GM12878 (cell line): ENCODE results near the gene SALL3. TPM values are rescaled to one million over a fixed set of nuclear protein-coding genes. Genes with fewer than 3 reads are reported as not detected.

ENCODE experiments used
- ATAC-seq: fragments of 200-7000 bp; cut with Tn5 transposase; 3 replicates; pipeline ENCODE4 v1.9.1; 2020; ENCODE audit warnings: mild to moderate bottlenecking, moderate library complexity
- BruUV-seq: library from RNA; stranded (reverse); fragments of 400-500 nt; replicated peaks from 2 replicates; lab custom pipeline; 2021; lab: Mats Ljungman, UMichigan
- CTCF ChIA-PET: fragments of 300-600 bp; sonication (Branson Sonifier 250); formaldehyde crosslinking; extraction: SDS; loops from one replicate; lab custom pipeline; 2021; ENCODE audit warnings: inconsistent platforms; lab: Yijun Ruan, JAX
- POLR2A ChIA-PET: fragments of 350-600 bp; formaldehyde crosslinking; extraction: SDS; loops from one replicate; lab custom pipeline; 2021; ENCODE audit warnings: inconsistent platforms; lab: Charles Lee
- RAD21 ChIA-PET: fragments of 300-600 bp; sonication (Branson Sonifier 250); formaldehyde crosslinking; loops from one replicate; lab custom pipeline; 2023; ENCODE audit warnings: antibody characterized with exemption; ENCODE audit not compliant: unreplicated experiment; lab: Charles Lee
- SMC1A ChIA-PET: fragments of 300-600 bp; sonication (Branson Sonifier 250); formaldehyde crosslinking; loops from one replicate; lab custom pipeline; 2023; ENCODE audit not compliant: unreplicated experiment, uncharacterized antibody; lab: Charles Lee
- DNase-seq: peaks from one replicate; pipeline ENCODE4 v3.0.0-alpha.2; 2011; ENCODE audit warnings: low read depth, low spot score
- FAIRE-seq: peaks from 3 replicates; lab custom pipeline; 2011; peaks lifted over from hg19 to GRCh38; lab: Jason Lieb, UNC
- H2AFZ ChIP-seq: 2 replicates; pipeline ENCODE4 v1.6.0; 2011; ENCODE audit warnings: low read depth, low read length, control low read depth; ENCODE audit not compliant: control insufficient read depth
- H3K27ac ChIP-seq: 2 replicates; pipeline ENCODE4 v1.5.1; 2011; ENCODE audit warnings: control low read depth; ENCODE audit not compliant: control insufficient read depth, insufficient read depth
- H3K27me3 ChIP-seq, 2 experiments: replicated peaks in 1 of 2; 2 replicates each; pipeline versions ENCODE4 v1.6.0 to v1.6.1; 2011; ENCODE audit warnings: low read length in 1 of 2; ENCODE audit not compliant: control insufficient read depth in 2 of 2, insufficient read depth in 2 of 2
- H3K36me3 ChIP-seq, 2 experiments: 2 replicates each; pipeline ENCODE4 v1.5.1; 2011; ENCODE audit warnings: low read length in 1 of 2; ENCODE audit not compliant: control insufficient read depth in 2 of 2, insufficient read depth in 2 of 2
- H3K4me1 ChIP-seq: 2 replicates; pipeline ENCODE4 v1.6.1; 2011; ENCODE audit warnings: mild to moderate bottlenecking, low read length, moderate library complexity, mixed read lengths; ENCODE audit not compliant: control insufficient read depth, insufficient read depth
- H3K4me2 ChIP-seq: 2 replicates; pipeline ENCODE4 v1.6.0; 2011; ENCODE audit warnings: control low read depth; ENCODE audit not compliant: control insufficient read depth, insufficient read depth
- H3K4me3 ChIP-seq: fragments of 200-600 bp; sonication (generic); 2 replicates; pipeline ENCODE4 v1.5.1; 2016
- H3K79me2 ChIP-seq: 2 replicates; pipeline ENCODE4 v1.6.0; 2011; ENCODE audit warnings: low read length; ENCODE audit not compliant: control insufficient read depth, insufficient read depth
- H3K9ac ChIP-seq: 2 replicates; pipeline ENCODE4 v1.8.0; 2011; ENCODE audit warnings: low read length, control low read depth, mixed read lengths; ENCODE audit not compliant: control insufficient read depth, insufficient read depth
- H3K9me3 ChIP-seq: replicated peaks from 3 replicates; pipeline ENCODE4 v1.5.1; 2011; ENCODE audit warnings: mild to moderate bottlenecking, low read length; ENCODE audit not compliant: control insufficient read depth, insufficient read depth
- H4K20me1 ChIP-seq: 2 replicates; pipeline ENCODE4 v1.6.0; 2011; ENCODE audit not compliant: control insufficient read depth, insufficient read depth
- ASH2L ChIP-seq: fragments of 300-600, 200-600 bp; sonication (generic); IDR thresholded peaks from 2 replicates; pipeline ENCODE4 v1.6.1; 2017; ENCODE audit warnings: low read depth, mild to moderate bottlenecking, borderline replicate concordance
- BCL3 ChIP-seq: IDR thresholded peaks from 2 replicates; pipeline ENCODE4 v1.6.1; 2011; ENCODE audit warnings: borderline replicate concordance, low read depth, mild to moderate bottlenecking, moderate library complexity, low read length; ENCODE audit not compliant: insufficient read depth, poor library complexity, severe bottlenecking
- CHD4 ChIP-seq: fragments of 200-600 bp; sonication (generic); IDR thresholded peaks from 2 replicates; pipeline ENCODE4 v1.6.1; 2016; ENCODE audit warnings: mild to moderate bottlenecking
- CREB1 ChIP-seq: IDR thresholded peaks from 2 replicates; pipeline ENCODE4 v1.6.1; 2012; ENCODE audit warnings: low read depth, mild to moderate bottlenecking, inconsistent platforms
- DPF2 ChIP-seq: fragments of 450-650 bp; IDR thresholded peaks from 2 replicates; pipeline ENCODE4 v1.6.1; 2017; ENCODE audit warnings: mild to moderate bottlenecking
- EGR1 ChIP-seq, 2 experiments: IDR thresholded peaks; 1 replicate in 1 of 2; 2 replicates in 1 of 2; pipeline ENCODE4 v1.6.1; 2011 to 2012; ENCODE audit warnings: low read depth in 2 of 2, low read length in 2 of 2, borderline replicate concordance in 1 of 2, mild to moderate bottlenecking in 1 of 2, moderate library complexity in 1 of 2
- MTA3 ChIP-seq: IDR thresholded peaks from 2 replicates; pipeline ENCODE4 v1.6.1; 2012; ENCODE audit warnings: low read length, inconsistent platforms, borderline replicate concordance
- NBN ChIP-seq: fragments of 450-650 bp; IDR thresholded peaks from 2 replicates; pipeline ENCODE4 v1.6.1; 2016
- PKNOX1 ChIP-seq: fragments of 450-650 bp; IDR thresholded peaks from 2 replicates; pipeline ENCODE4 v1.6.1; 2016; ENCODE audit warnings: mild to moderate bottlenecking
- PML ChIP-seq: IDR thresholded peaks from 2 replicates; pipeline ENCODE4 v1.6.1; 2012; ENCODE audit warnings: low read length, inconsistent platforms
- REST ChIP-seq: IDR thresholded peaks from 2 replicates; pipeline ENCODE4 v1.6.1; 2012; ENCODE audit warnings: mild to moderate bottlenecking, low read depth, low read length
- STAT1 ChIP-seq: fragments of 450-650 bp; conservative IDR thresholded peaks from 2 replicates; pipeline ENCODE4 v1.6.1; 2014; ENCODE audit warnings: antibody characterized with exemption, mild to moderate bottlenecking
- WGBS: methylation state at CpG from one replicate; pipeline ENCODE4 v1.1.6; 2016; ENCODE audit warnings: low lambda C conversion rate; ENCODE audit not compliant: insufficient replicate concordance, insufficient coverage; ENCODE audit errors: missing lambda C conversion rate; 5-methylcytosine and 5-hydroxymethylcytosine counted together
- in situ Hi-C: fragments of 300-500 bp; cut with MboI; formaldehyde crosslinking; loops from 9 replicates; pipeline ENCODE4 v1.14.3; 2018; ENCODE audit warnings: mixed read lengths
- intact Hi-C: fragments of 100-400 bp; cut with micrococcal nuclease; formaldehyde crosslinking; loops from one replicate; pipeline ENCODE4 v1.14.2; 2022; ENCODE audit not compliant: unreplicated experiment
- polyA plus RNA-seq, 11 experiments: library from polyadenylated mRNA; depleted of rRNA in 4 of 11; unstranded in 6 of 11; stranded (reverse) in 5 of 11; fragments of >200 nt; fragmentation: Nextera tagmentation in 4 of 11; fragmentation: Illumina TruSeq in 1 of 11; extraction: Ambion mirVana in 4 of 11; extraction: Trizol in 1 of 11; gene quantifications; 1 replicate in 1 of 11; 2 replicates in 10 of 11; pipeline versions ENCODE4 v1.2.1 to v1.2.3, GENCODE V29; 2011 to 2016; ENCODE audit warnings: inconsistent platforms in 2 of 11, missing spikeins in 2 of 11, low read depth in 1 of 11
- total RNA-seq, 4 experiments: library from RNA; depleted of rRNA in 3 of 4; stranded (reverse); fragments of >200 nt in 3 of 4; fragmentation: Illumina TruSeq in 1 of 4; extraction: Trizol in 1 of 4; gene quantifications; 2 replicates each; pipeline versions ENCODE4 v1.2.1 to v1.2.3, GENCODE V29; 2013 to 2021

Gene SALL3
- total and polyA plus RNA-seq, 10 of the 15 experiments (the other 5 are each of a cell fraction or from before 2014, with no cell fraction given), result 0.01 to 0.10 (median 0.07) TPM; not detected in 7

- intact Hi-C loops, result no loop called here
- ChIA-PET RAD21 (no interaction called here), CTCF (no interaction called here), POLR2A (no interaction called here), SMC1A (no interaction called here)
- no peak for TF ChIP-seq NBN
- TF ChIP-seq PKNOX1, result no peak
- H2AFZ ChIP-seq, result no peak overlapping the region
- DNase-seq (no peak), FAIRE-seq (no peak), ATAC-seq (no peak)
- no TSS peak for BruUV-seq
- no peaks in the 10 kb centered on the region for H3K9me3 ChIP-seq
- no peaks in the 10 kb centered on the region for H3K36me3 ChIP-seq
- H3K27me3 ChIP-seq, result no peaks in the 10 kb centered on the region
- no peaks in the 10 kb centered on the region for H3K79me2 ChIP-seq
- no peaks in the 10 kb centered on the region for H3K4me1 ChIP-seq
- no peak overlapping the region for H3K27ac ChIP-seq
- H3K4me2 ChIP-seq, result no peak overlapping the region
- in situ Hi-C loops, result no loop called here
- 61% methylated on average over 26 of the region's 28 CpGs for WGBS
- H4K20me1 ChIP-seq, result no peaks in the 10 kb centered on the region
- no peak overlapping the region for H3K9ac ChIP-seq
- H3K4me3 ChIP-seq, result no peak overlapping the region
These were observed 43.2 kb upstream of the SALL3 start for GRCh38 chr18:78936251-78937005.

GRCh38 chr18:78937166-78937565 is 42.5 kb upstream of the SALL3 start:
- no peak overlapping the region for H3K4me2 ChIP-seq
- RAD21 ChIA-PET, result no interaction called here
- TF ChIP-seq CREB1 (no peak), PML (no peak), BCL3 (no peak), CHD4 (no peak), STAT1 (no peak), ASH2L (no peak), MTA3 (no peak), DPF2 (no peak), EGR1 (IDR thresholded peaks at IDR 0.05; ENCODE audit: borderline replicate concordance in 1 of 2, low read depth in 2 of 2, low read length in 2 of 2) (no peak), REST (no peak)
- intact Hi-C loops (no loop called here), in situ Hi-C loops (no loop called here)
- H3K9me3 ChIP-seq, result no peaks in the 10 kb centered on the region
- H3K4me1 ChIP-seq, result no peaks in the 10 kb centered on the region
- DNase-seq, result no peak
- no peak overlapping the region for H2AFZ ChIP-seq
- no peak for ATAC-seq
- H3K4me3 ChIP-seq, result no peak overlapping the region
- CTCF ChIA-PET, result interaction anchor here (0.7 kb wide), 1 partner anchor 62 kb away, joined by 4 read pairs; no protein-coding TSS in a partner anchor
- no TSS peak for BruUV-seq
- SMC1A ChIA-PET, result no interaction called here
- no peaks in the 10 kb centered on the region for H3K36me3 ChIP-seq
- no peak overlapping the region for H3K9ac ChIP-seq
- H3K27me3 ChIP-seq, result no peaks in the 10 kb centered on the region
- WGBS, result 68% methylated on average over 4 of the region's 4 CpGs
- no peaks in the 10 kb centered on the region for H4K20me1 ChIP-seq
- no peak overlapping the region for H3K27ac ChIP-seq
- POLR2A ChIA-PET, result no interaction called here
- FAIRE-seq, result no peak
- no peaks in the 10 kb centered on the region for H3K79me2 ChIP-seq
